Hematopoietic multipotent progenitor cell treated with erythropoietin and hydrocortisone succinate and interleukin-3 and kit ligand, for 4 days (in vitro differentiated cells): ENCODE measurements around the gene NPHP4.
"Not testable (repeated sequence)": the region's sequence is repeated elsewhere in the genome, so short reads cannot be mapped to it uniquely, and the experiment has no call there.

Experiments
- DNase-seq: peaks from one replicate; pipeline ENCODE4 v3.0.0-alpha.2; 2015

The NPHP4 gene

DNA sequence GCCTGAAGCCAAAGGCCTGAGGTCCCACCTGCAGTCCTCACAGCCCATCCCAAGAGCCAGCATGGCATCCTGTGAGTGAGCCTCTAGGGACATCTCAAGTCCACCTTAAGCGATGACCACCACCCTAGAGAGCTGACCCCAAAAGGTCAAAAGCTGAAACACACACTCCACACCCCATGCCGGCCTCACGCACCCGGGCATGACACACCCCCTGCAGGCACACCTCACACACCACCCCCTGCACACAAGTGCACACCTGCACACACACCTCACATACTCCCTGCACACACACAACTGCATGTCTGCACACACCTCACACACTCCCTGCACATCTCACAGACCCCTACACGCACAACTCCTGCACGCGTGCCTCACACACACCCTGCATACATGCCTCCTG, 118.7 kb downstream of the NPHP4 start:
- DNase-seq: no peak

DNA sequence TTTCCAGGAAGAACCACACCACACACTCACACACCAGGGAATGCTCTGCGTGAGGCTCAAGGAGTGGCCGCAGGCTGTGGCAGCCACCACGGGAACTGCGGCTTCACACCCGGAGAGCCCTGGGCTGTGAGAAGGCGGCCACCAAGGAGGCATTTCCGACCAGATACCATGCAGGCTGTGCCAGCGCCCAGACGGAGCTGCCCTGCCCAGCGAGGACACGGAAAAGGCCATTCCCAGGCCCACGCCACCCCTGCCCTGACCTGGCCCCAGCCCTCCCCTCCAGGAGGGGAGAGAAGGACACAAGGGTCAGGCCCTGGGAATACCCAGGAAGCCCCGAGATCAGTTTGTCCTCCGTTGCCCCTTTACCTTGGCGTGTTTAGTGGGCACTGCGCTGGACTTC, 119.3 kb downstream of the NPHP4 start:
- no peak for DNase-seq

DNA sequence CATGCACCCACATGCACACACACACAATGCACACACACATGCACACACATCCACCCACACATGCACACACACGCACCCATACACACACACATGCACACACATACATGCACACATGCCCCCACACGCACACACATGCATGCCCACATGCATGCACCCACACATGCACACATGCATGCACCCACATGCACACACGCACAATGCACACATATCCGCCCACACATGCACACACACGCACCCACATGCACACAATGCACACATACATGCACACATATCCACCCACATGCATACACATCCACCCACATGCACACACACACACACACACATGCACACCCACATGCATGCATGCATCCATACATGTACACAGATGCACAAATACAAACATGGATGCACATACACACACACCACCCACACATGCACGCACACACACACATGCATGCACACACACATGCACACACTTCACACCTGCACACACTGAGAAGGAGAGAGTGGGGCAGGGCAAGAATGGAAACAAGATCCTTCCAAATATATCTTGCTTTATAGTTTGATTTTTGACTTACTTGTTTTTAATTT, 123.2 kb downstream of the NPHP4 start:
- DNase-seq: no peak

DNA sequence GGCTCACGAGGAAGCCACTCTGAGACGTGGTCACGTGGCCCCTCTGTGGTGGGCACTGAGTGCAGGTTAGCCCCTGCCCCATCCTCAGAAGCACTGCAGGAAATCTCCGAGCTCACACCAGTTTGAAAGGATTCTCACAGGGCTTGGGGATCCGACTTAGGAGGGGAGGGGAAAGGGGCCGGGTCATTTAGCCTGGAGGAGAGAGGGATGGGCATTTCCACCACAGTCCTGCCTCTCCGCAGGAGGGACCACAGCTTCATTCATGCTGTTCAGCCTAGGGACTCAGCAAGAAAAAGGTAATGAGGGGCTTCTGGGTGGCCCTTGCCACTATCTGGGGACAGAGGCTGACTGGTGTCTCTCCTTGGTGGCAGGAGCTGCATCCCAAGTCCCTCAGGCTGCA, 126.5 kb downstream of the NPHP4 start:
- DNase-seq: no peak

DNA sequence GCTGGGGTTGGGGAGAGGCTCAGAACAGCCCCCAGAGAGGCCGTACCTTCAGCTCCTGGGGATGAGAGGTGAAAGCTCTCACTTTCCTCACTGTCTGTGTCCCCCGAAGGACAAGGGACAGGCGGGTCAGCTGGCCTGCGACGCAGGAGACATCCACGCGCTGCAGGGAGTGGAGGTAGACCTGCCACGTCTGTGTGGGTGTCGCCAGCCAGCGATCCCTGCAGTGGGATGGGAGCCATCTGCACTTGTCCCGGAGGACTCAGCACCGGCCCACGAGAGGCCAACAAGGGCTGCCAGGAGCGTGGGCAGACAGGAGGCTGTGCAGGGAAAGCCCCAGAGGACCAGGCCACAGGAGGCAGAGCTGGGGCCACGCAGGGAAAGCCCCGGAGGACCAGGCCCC, 127.2 kb downstream of the NPHP4 start:
- no peak for DNase-seq

DNA sequence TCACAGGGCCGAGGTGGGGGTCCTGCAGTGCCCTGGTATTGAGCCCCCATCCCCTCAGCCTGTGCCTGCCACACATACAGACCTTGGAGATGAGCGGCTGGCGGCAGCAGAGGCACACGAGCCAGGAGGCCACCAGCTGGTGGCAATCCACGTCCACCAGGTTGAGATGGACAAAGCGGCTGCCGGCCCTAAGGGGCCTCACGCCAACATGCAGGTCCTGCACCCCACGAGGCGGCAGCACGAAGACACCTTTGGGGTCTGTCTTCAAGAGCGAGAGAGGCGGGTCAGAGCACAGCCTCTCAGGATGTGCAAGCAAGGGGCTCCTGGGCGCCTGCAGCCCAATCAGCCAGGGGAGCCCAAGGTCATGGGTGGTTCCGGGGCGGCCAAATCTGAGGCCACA, 128.0 kb downstream of the NPHP4 start:
- no peak for DNase-seq

DNA sequence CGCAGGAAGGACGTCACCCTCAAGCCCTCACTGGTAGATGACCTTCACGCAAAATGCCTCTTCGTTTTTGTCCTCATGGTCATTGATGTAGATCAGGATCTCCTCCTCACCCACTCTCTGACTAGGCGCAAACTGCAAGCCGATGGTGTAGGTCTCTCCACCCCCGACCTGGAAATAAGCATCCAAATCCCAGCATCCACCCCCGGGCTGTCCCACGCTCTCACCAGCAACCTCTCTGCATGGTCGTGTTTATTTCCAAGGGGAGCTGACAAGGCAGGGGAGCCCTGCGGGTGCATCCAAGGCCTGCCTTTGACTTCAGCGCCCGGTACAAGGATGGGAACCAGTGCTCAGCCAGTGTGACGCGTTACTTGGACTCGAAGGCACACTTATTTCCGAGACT, 129.0 kb downstream of the NPHP4 start:
- no peak for DNase-seq

DNA sequence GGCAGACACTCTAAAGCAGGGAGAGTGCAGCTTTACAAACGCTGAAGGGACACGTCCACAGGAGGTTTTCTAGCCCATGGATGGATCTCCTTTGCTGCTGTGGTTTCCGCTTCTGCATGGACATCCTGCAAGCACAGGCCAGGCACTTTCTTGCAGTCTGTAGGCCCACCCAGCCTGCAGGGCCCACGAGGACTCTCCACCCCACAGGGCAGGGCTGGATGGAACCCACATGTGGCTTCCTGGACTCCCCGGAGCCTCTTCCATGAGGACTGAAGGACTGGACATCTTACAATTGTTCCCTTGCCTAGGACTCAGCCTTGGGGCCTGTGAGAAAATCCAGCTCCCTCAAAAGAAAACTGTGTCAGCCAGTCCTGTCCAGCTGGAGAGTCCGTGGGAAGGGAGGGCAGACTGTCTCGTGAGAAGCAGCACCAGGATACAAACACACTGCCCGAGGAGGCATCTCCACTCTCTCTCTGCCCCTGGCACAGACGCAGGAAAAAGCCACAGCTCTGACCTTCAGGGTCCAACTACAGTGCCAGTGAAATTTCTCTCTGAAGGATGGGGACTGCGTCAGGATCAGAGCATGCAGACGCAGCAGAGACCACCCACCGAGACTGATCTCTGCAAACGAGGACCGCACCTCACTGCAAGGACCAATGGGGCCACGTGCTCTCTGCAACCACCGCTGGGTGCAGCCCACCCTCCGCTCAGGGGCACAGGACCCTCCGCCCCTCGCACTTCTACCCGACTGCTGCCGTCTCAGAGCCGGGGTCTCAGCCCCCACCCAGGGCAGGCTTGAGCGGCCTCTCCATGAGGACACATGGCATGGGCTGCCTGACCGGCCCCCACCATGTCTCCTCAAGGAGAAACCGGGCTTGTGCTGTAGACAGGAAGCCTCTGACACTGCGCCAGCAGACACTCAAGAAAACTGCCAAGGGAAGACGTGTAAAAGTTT, 130.1 kb downstream of the NPHP4 start:
- DNase-seq: no peak

DNA sequence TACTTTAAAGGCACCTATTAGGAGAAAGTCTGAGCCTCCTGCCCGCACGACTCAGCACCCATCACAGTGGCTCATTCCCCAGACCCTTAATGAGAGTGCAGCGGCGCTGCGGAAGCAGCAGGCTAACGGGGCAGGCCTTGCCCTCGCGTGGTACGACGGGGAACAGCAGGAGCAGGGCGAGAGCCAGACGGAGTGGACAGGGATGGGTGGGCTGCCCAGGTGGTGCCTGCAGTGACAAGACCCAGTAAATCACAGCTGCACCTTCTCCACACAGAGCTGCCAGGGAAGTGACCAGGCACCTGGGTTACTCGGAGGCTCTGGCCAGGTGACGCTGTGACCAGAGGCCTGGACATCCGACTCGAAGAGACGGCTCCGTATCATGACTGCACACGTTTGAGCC, 131.9 kb downstream of the NPHP4 start:
- DNase-seq: no peak

DNA sequence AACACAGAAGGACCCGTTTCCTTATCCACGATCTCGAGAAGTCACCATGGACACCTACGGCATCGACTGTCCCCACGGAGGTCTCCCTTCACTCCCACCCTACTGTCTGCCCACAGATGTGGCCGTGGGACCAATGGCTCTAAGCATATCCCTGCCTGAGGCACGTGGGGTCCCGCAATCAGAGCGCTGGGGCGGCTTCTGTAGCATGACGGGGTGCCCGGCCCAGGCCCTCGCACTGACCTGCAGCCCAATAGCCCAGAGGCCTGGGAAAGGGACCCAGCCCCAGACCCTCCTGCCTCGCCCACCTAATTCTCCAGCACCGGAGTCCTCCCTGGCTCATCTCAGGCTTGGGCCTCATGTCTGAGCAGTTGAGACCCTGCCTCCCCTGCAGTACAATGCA, 132.5 kb downstream of the NPHP4 start:
- DNase-seq: no peak

DNA sequence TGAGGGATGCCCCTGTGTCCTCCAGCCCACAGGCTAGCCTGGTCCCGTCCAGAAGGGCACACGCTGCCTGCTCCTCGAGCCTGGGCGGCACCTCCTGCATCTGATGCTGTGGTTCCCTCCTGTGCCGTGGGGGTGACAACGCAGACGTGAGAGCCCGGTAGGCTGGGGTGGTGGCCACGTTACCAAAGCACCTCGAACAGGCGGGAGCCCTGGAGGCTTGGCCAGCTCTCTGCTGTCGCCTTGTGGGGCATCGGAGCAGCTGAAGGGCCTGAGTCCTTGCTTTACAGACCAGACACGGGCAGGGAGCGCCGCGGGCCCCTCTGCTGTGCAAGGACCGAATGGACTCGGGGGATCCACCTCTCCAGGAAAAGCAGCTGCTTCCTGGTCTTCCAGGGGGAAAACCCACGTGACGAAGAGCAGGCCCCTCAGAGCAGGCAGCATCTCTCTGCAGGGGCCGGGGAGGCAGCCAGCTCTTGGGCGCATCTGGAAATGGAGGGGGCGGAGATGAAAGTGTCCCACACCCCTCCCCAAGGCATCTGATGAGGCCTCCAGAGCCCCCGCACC, 133.3 kb downstream of the NPHP4 start:
- no peak for DNase-seq

DNA sequence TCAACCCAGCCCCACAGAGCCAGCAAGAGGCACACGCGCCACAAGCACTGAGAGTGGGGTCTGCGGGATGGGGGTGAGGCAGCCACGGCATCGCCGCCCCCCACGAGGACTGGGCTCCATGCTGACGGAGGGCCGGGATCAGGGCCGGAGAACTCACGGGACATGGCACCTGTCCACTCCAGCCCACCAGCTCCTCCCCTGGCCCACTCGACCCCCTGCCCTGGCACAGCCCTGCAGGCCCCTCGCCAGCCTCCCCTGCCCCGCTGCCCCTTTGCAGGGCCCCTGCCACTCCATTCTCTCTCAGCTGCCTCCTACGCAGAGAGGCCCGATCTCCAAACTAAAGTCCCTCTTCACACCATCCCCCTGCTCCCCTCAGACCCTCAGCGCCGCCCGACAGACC, 134.0 kb downstream of the NPHP4 start:
- no peak for DNase-seq

DNA sequence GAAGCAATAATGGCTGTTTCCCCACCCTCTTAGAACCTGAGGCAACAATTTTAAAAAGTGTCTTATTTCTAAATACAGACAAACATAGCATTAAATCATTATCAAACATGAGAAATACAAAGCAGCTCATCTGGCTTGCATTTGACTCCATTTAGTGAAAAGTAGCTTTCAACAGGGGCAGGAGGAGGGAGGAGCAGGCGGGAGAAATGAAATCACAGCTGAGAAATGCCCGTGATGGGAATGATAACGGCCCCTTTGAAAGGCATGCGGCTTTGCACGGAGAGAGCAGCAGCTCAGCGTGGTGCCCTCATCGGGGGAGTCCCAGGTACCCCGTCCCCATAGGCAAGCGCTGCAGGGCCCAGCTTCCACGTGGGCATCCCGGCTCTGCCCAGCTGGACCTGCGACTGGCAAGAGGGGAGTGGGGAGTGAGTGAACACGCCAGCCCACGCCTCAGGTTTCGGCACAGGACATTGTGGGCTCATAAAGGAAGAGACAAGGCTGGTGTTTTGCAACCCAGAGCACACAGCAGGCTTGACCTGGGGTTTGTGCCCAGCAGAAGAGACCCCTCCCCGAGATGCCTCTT, 134.6 kb downstream of the NPHP4 start:
- no peak for DNase-seq

DNA sequence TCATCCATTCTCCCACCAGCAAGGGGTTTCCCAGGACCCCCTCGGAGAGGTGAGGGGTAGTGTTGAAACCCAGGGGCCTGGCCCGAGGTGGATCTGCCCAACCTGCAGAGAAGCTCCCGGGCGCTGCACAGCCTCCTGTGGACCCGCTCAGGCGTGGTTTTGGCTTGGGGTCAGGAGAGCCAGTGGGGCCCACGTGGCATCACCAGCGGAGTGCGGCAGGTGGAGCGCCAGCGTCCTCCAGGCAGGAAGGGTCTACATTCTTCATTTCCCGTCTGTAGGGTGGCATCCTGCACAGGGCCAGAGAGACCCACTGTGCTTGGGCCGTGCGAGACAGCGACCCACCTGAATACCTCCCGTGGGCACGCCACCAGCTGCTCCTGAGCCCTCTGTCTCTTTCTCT, 135.2 kb downstream of the NPHP4 start:
- DNase-seq: no peak

DNA sequence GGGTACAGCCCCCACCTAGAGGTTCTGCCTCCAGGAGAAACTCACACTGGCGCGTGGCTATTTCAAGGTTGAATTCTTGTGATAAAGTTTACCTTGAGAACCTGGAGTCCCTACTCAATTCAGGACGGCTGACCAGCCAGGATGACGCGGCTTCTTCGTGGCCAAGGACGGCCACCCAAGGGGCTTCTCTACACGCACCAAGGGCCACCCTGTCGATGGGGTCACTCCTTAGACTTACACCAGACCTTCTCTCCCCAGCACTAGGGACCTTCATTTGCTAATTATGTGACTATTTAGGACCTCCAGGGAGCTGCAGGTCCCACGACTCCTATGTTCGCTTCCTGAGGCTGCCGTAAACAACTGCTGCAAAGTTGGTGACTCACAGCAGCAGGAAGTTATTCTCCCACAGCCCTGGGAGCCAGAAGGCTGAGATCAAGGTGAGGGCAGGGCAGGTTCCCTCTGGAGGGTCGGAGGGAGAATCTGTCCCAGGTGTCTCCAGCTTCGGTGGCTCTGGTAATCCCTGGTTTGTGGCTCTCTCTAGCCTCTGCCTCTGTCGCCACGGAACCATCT, 135.9 kb downstream of the NPHP4 start:
- DNase-seq: peak; percentile 10

DNA sequence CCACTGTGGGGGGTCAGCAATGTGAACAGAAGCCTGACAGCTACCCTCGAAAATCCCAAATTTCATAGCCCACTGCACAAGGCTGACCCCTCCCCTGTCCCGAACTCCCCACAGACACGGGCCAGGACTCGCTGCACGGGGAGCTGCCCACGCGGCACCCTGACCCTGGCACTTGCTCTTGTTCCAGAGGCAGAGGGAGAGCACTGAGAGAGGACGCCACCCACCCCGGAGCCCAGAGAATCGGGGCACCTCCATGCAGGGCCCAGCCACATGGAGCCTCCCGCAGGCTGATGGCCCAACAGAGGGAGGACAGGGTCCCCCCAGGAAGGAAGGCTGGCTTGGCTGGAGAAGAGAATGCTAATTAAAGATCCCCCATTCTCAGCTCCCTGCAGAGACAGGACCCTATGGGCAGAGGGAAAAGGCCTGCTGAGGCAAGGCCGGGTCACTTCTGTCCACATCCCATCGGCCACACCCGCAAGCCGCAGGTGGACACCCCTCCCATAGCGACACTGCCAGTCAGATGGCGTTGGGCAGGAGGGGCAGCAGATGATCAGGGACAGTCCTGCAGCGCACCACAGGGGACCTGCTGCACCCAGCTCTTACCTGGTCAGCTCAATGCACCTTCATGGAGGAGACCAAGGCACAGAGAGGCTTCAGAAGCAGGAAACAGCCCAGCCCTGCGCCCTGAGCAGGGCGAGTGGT, 136.9 kb downstream of the NPHP4 start:
- DNase-seq: no peak

DNA sequence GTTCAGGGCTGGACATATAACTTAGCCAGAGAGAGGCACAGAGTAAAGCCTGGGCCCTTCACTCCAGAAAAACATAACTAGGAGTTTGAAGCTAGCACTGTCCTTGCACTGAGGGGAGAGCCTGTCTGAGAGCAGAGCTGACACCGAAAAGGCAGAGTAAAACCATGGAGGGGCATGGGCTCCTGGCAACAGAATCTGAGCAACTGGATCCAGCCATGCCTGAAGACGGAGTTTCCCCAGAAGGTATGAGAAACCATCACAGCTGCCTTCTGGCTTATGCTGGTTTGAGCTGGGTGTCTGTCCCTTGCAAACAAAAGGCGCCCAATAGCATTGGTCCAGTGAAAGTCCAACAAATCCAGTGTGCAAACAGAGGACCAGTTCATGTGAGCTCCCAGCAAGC, 137.5 kb downstream of the NPHP4 start:
- DNase-seq: no peak

DNA sequence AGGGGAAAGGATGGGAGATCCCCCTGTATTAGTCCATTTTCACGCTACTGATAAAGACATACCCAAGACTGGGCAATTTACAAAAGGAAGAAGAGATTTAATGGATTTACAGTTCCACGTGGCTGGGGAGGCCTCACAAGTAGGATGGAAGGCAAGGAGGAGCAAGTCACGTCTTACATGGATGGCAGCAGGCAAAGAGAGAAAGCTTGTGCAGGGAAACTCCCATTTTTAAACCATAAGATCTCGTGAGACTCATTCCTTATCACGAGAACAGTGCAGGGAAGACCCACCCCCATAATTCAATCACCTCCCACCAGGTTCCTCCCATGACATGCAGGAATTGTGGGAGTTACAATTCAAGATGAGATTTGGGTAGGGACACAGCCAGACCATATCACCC, 138.4 kb downstream of the NPHP4 start:
- not testable (repeated sequence) for DNase-seq

DNA sequence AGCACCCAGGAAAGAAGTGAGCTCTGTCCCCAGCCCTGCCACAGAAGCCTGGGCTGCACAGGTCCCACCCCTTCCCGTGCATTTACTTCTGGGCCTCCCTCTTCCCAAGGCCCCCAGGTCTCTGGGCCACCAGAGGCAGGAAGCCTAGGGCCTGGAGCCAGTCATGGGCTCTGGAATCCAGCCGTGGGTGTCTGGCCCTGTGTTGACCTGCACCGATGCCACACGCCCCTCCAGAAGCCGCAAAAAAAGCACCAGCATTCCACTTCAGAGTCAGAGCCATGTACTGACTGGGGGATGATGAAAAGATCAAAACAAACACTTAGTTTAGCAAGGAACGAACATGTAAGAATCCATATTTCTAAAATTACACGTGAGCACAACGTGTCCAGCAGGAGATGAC, 141.7 kb downstream of the NPHP4 start:
- no peak for DNase-seq

DNA sequence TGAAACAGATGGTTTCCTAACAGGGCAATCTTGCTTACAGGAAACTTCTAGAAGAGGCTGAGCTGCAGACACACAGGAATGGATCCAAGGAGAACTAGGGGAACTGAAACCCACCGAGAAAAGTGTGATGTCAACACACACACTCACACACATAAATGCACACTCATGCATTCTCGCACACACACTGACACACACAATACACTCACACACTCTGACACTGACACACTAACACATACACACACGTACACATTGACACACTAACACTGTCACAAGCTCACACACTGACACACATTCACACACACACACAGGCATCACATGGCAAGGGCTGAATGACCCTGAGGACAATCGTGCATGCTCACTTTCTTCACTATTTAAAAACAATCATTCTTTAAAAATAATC, 142.7 kb downstream of the NPHP4 start:
- DNase-seq: no peak

DNA sequence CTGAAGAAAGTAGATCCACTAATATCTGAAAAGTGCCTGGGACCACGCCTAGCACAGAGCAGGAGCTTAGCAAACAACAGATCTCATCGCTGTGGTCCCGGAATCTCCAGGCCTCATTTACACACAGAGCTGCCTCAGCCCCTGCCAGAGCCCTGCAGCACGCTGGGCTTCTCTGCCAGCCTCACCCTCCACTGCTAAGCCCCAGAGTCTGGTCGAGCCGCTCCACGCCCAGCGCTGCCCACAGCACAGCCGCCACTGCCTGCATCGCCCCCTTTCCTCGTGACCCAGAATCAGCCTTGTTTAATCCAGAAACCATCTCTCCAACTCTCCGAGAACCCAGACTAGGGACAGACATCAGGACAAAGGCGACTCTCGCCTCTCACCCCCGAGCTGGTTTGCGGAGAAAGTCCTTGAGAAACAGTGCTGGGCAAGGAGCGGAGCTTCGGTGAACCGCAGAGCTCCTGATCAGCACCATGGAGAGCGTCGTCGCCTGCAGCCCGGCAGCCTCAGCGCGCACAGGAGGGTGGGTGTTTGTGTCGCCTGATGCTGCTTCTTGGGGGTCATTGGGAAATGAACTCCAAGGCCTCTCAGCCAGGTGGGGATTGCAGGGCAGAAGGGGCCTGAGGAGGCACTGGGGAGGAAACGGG, 145.1 kb downstream of the NPHP4 start:
- peak; percentile 72 for DNase-seq

DNA sequence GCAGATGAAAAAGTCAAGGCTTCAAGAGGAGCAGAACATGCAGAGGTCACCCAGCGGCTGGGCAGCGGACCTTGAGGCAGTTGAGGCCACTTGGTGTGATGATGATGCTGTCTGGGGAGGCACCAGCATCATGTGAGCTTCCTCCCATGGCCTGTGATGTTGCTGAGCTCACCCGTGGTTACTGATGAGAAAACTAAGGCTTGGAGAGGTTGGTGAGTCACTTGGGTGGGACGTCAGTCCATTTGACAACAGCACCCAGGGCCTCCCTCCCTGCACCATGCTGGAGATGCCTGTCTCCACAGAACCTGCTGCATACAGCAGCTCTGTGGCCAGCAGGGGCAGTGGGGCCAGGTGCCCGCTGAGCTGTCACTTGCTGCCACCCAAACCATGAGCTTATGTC, 146.8 kb downstream of the NPHP4 start:
- DNase-seq: no peak
